Ishikawa (cell line): ENCODE results near the gene HBP1.

ENCODE experiments used
- CEBPB ChIP-seq: IDR thresholded peaks from 2 replicates; pipeline ENCODE4 v1.6.1; 2012
- CREB1 ChIP-seq: IDR thresholded peaks from 2 replicates; pipeline ENCODE4 v1.6.1; 2012; ENCODE audit warnings: low read depth
- EGR1 ChIP-seq: IDR thresholded peaks from 2 replicates; pipeline ENCODE4 v1.6.1; 2012
- EP300 ChIP-seq: IDR thresholded peaks from 2 replicates; pipeline ENCODE4 v1.6.1; 2012; ENCODE audit warnings: borderline replicate concordance
- FOXM1 ChIP-seq: IDR thresholded peaks from 2 replicates; pipeline ENCODE4 v1.6.1; 2012; ENCODE audit warnings: low read depth, borderline replicate concordance
- NFIC ChIP-seq: IDR thresholded peaks from 2 replicates; pipeline ENCODE4 v1.6.1; 2012
- RAD21 ChIP-seq: IDR thresholded peaks from 2 replicates; pipeline ENCODE4 v1.6.1; 2012; ENCODE audit warnings: low read depth
- TAF1 ChIP-seq: IDR thresholded peaks from 2 replicates; pipeline ENCODE4 v1.6.1; 2012; ENCODE audit warnings: low read depth, mild to moderate bottlenecking
- TCF12 ChIP-seq: IDR thresholded peaks from 2 replicates; pipeline ENCODE4 v1.6.1; 2012; ENCODE audit warnings: low read depth
- TEAD4 ChIP-seq: IDR thresholded peaks from 2 replicates; pipeline ENCODE4 v1.6.1; 2012
- YY1 ChIP-seq: IDR thresholded peaks from 2 replicates; pipeline ENCODE4 v1.6.1; 2012; ENCODE audit warnings: low read depth
- ZBTB7A ChIP-seq: IDR thresholded peaks from 2 replicates; pipeline ENCODE4 v1.6.1; 2012; ENCODE audit warnings: low read depth
- TF ChIP-seq, protein P1 (sequence below): IDR thresholded peaks from 2 replicates; pipeline ENCODE4 v1.6.1; 2012; ENCODE audit warnings: low read depth, mild to moderate bottlenecking
- TF ChIP-seq, protein P2 (sequence below): IDR thresholded peaks from 2 replicates; pipeline ENCODE4 v1.6.1; 2012
- TF ChIP-seq, protein P3 (sequence below): IDR thresholded peaks from 2 replicates; pipeline ENCODE4 v1.6.1; 2012

HBP1 gene

DNA sequence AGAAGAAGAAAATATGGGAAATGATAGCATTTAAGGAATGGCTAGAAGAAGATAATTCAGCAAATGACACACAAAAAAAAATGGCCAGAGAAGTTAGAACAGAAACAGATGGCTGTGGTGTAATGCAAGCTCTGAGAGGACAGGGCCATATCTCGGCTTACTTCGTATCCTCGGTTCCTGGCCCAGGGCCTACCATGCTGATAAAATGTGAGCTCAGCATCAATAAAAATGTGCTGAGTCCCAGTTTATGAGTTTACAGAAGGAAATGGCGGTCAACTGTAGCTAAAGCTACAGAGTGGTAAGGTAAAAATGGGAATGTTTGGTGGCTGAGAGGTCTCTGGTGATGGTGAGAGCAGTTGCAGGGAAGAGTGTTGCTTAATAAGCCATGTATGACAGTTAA, 40.8 kb downstream of the HBP1 start:
- TF ChIP-seq EGR1, result no peak
- TF ChIP-seq TCF12, result no peak
- TF ChIP-seq, protein P1, sequence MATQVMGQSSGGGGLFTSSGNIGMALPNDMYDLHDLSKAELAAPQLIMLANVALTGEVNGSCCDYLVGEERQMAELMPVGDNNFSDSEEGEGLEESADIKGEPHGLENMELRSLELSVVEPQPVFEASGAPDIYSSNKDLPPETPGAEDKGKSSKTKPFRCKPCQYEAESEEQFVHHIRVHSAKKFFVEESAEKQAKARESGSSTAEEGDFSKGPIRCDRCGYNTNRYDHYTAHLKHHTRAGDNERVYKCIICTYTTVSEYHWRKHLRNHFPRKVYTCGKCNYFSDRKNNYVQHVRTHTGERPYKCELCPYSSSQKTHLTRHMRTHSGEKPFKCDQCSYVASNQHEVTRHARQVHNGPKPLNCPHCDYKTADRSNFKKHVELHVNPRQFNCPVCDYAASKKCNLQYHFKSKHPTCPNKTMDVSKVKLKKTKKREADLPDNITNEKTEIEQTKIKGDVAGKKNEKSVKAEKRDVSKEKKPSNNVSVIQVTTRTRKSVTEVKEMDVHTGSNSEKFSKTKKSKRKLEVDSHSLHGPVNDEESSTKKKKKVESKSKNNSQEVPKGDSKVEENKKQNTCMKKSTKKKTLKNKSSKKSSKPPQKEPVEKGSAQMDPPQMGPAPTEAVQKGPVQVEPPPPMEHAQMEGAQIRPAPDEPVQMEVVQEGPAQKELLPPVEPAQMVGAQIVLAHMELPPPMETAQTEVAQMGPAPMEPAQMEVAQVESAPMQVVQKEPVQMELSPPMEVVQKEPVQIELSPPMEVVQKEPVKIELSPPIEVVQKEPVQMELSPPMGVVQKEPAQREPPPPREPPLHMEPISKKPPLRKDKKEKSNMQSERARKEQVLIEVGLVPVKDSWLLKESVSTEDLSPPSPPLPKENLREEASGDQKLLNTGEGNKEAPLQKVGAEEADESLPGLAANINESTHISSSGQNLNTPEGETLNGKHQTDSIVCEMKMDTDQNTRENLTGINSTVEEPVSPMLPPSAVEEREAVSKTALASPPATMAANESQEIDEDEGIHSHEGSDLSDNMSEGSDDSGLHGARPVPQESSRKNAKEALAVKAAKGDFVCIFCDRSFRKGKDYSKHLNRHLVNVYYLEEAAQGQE, result no peak
- TF ChIP-seq, protein P2, sequence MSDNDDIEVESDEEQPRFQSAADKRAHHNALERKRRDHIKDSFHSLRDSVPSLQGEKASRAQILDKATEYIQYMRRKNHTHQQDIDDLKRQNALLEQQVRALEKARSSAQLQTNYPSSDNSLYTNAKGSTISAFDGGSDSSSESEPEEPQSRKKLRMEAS, result no peak
- TF ChIP-seq TAF1, result no peak
- TF ChIP-seq FOXM1, result no peak
- TF ChIP-seq CEBPB, result no peak
- no peak for TF ChIP-seq TEAD4
- TF ChIP-seq, protein P3, sequence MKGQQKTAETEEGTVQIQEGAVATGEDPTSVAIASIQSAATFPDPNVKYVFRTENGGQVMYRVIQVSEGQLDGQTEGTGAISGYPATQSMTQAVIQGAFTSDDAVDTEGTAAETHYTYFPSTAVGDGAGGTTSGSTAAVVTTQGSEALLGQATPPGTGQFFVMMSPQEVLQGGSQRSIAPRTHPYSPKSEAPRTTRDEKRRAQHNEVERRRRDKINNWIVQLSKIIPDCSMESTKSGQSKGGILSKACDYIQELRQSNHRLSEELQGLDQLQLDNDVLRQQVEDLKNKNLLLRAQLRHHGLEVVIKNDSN, result no peak
- no peak for TF ChIP-seq NFIC
- TF ChIP-seq YY1, result no peak
- TF ChIP-seq CREB1, result no peak
- TF ChIP-seq EP300, result no peak
- no peak for TF ChIP-seq ZBTB7A
- no peak for TF ChIP-seq RAD21

DNA sequence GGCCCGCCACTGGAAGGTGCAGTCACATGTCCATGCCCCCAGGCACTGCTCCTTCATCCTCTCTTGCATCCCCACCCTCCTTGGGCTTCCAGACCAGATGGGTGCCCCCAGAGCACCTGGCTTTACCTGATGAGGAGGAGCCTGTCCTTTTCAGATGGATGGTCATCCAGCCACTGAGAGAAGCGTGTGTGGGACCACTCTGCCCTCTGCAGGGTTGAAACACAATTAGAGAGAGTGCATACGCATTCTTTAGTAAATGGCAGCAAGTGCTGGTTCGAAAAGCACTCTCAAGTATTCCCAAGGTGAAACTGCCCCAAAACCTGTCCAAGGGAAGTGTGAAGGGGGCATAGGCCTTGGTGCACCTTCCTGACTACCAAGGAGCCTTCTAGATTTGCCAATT, 41.6 kb downstream of the HBP1 start:
- TF ChIP-seq EGR1 (no peak), CREB1 (no peak), TEAD4 (no peak), RAD21 (no peak), EP300 (no peak), NFIC (no peak)

DNA sequence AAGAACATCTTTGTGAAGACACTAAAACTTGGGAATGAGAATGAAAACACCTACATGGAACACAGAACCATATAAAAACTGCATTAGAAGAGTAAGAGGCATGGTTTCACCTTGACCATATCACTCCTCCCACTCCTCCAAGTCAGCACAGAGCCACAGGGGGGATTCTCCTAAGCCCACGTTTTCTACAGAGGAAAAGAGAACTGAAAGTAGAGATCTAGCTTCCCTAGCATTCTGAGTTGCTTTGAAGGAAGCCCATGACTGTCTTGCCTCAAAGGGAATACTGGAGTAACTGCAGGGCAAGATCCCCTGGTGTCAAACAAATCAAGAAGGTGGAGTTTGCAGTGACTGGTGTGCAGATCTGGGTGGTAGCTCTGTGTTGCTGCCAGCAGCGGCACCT, 43.9 kb downstream of the HBP1 start:
- TF ChIP-seq, protein P1, result no peak
- no peak for TF ChIP-seq TAF1

DNA sequence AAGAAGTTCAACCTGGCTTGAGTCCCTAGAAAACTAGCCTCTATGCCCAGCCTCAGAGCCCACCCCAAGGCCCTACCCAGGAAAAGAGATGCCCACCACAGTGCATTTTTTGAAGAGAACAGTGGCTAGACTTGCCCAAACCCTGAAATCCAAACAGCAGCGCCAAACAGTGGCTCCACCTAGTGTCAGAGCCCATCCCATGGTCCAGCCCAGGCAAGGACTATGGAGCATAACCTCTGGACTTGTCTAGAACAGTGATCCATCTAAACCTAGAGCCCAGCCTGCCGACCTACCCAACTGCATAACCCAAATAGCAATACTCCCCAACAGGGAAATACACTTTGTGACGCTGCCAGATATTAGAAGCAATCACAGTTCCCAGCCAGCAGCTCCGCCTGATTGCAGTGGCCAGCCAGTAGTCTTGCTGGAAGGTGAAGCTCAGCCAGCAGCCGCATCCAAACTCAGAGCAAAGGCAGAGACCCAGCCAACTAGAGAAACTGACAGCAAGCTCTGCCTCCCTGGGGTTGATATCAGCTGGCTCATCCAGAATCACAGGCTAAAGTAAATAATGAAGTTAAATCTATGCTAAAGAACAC, 44.5 kb downstream of the HBP1 start:
- no peak for TF ChIP-seq EP300
- TF ChIP-seq EGR1, result no peak
- no peak for TF ChIP-seq NFIC
- TF ChIP-seq, protein P2, result no peak
- TF ChIP-seq CREB1, result no peak
- TF ChIP-seq YY1, result no peak
- TF ChIP-seq TAF1, result no peak
- no peak for TF ChIP-seq TEAD4
- TF ChIP-seq TCF12, result no peak
- TF ChIP-seq, protein P1, result no peak
- TF ChIP-seq ZBTB7A, result no peak

DNA sequence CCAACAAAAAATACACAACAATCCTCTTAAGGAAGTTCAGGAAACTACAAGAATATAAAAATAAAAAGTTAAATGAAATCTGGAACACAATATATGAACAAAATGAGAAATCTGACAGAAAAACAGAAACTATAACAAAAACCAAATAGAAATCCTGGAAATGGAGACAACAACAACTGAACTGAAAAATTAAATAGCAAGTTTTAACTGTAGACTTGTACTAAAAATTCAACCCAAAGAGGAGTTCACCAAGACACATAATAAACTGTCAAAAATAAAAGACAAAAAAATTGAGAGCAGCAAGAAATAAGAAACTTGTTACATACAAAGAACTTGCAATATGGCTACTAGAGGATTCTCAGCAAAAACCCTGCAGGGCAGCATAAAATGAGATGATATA, 45.1 kb downstream of the HBP1 start:
- TF ChIP-seq CEBPB (no peak), NFIC (no peak), ZBTB7A (no peak), CREB1 (no peak), TEAD4 (no peak), EGR1 (no peak), FOXM1 (no peak), RAD21 (no peak), TAF1 (no peak), TCF12 (no peak), YY1 (no peak)
- TF ChIP-seq, protein P2, result no peak
- TF ChIP-seq, protein P3, result no peak
- TF ChIP-seq, protein P1, result no peak
